ENCODE results near the gene DLG2.

DNA sequence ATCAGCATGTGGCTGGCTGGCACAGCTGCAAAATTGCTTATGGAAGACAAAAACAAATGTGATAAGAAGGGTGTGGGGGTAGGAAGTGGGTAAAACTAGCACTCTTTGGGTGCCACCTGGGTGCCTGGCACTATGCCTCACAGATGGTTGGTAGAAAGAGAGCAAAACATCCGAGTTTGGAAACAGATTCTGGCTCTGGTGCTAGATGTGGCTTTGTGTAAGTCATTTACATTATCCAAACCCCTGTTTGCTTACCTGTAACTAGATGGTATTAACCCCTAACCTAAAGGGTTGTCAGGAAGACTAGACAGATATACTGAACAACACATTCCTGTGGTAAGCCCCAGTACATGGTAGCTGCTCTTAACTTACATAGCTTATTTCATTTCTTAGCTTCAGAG lies 905.6 kb downstream of the DLG2 start:
- TF ChIP-seq, protein P1, sequence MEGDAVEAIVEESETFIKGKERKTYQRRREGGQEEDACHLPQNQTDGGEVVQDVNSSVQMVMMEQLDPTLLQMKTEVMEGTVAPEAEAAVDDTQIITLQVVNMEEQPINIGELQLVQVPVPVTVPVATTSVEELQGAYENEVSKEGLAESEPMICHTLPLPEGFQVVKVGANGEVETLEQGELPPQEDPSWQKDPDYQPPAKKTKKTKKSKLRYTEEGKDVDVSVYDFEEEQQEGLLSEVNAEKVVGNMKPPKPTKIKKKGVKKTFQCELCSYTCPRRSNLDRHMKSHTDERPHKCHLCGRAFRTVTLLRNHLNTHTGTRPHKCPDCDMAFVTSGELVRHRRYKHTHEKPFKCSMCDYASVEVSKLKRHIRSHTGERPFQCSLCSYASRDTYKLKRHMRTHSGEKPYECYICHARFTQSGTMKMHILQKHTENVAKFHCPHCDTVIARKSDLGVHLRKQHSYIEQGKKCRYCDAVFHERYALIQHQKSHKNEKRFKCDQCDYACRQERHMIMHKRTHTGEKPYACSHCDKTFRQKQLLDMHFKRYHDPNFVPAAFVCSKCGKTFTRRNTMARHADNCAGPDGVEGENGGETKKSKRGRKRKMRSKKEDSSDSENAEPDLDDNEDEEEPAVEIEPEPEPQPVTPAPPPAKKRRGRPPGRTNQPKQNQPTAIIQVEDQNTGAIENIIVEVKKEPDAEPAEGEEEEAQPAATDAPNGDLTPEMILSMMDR (IDR thresholded peaks at IDR 0.05 in 2 of 3, conservative IDR thresholded peaks at IDR 0.05 in 1 of 3; ENCODE audit: insufficient read depth in 2 of 3, low read depth in 1 of 3, low read length in 3 of 3): no peak
- no peak for TF ChIP-seq ZBED1 (IDR thresholded peaks at IDR 0.05)
- no peak for TF ChIP-seq CBX1 (IDR thresholded peaks at IDR 0.05; ENCODE audit: low read depth)
- TF ChIP-seq BACH1 (tag; IDR thresholded peaks at IDR 0.05): no peak
- TF ChIP-seq POLR2AphosphoS5 (IDR thresholded peaks at IDR 0.05; ENCODE audit: control insufficient read depth, insufficient read depth, low read depth, low read length): no peak
- TF ChIP-seq PHF21A (IDR thresholded peaks at IDR 0.05; ENCODE audit: borderline replicate concordance, low read depth): no peak

All from K562 (cell line).